ENCODE results near the gene ATG5. TPM values are rescaled to one million over a fixed set of nuclear protein-coding genes. Genes with fewer than 3 reads are reported as not detected.
"Not testable (repeated sequence)": the region's sequence is repeated elsewhere in the genome, so short reads cannot be mapped to it uniquely, and the experiment has no call there.

The ATG5 gene
- total and polyA plus RNA-seq, 9 of the 15 experiments (the other 6 are each of a cell fraction or from before 2014, with no cell fraction given), result 29.0 to 80.0 (median 53.2) TPM

- TF ChIP-seq ZBTB2 (IDR thresholded peaks at IDR 0.05) (no peak), NR0B1 (IDR thresholded peaks at IDR 0.05; ENCODE audit: partially characterized antibody) (no peak)
These were observed 88.3 kb downstream of the ATG5 start (continued) for GRCh38 chr6:106237286-106237685.

GRCh38 chr6:106229876-106230445 is 95.6 kb downstream of the ATG5 start:
- POLR2A ChIA-PET; intact Hi-C loops (cut with micrococcal nuclease); BruUV-seq (replicated peaks): not testable (repeated sequence)

More at GRCh38 chr6:106229876-106230445, 95.6 kb downstream of the ATG5 start:
- H3K4me2 ChIP-seq (ENCODE audit: insufficient read depth, low read length); H3K4me1 ChIP-seq (replicated peaks in 1 of 2; ENCODE audit: control insufficient read depth in 2 of 2, insufficient read depth in 2 of 2, low read length in 2 of 2); H3K27me3 ChIP-seq (ENCODE audit: control insufficient read depth in 2 of 2, insufficient read depth in 2 of 2, low read length in 2 of 2); H3K9me1 ChIP-seq (ENCODE audit: control insufficient read depth, insufficient read depth, low read length); H3K4me3 ChIP-seq; H4K20me1 ChIP-seq (replicated peaks; ENCODE audit: control insufficient read depth, insufficient read depth, low read length); DNase-seq (ENCODE audit: extremely low read depth in 1 of 4, low spot score in 3 of 4); H2AFZ ChIP-seq (ENCODE audit: low read depth, low read length); CTCF ChIA-PET (ENCODE audit: low intra/inter-chr PET ratio); ATAC-seq; in situ Hi-C loops (cut with MboI); H3K27ac ChIP-seq (ENCODE audit: extremely low read depth, low read depth, low read length); H3K9ac ChIP-seq (ENCODE audit: insufficient read depth in 1 of 2, low read depth in 2 of 2, low read length in 2 of 2); H3K9me3 ChIP-seq (replicated peaks; ENCODE audit: control insufficient read depth, insufficient read depth, low read depth, low read length); H3K36me3 ChIP-seq (ENCODE audit: control insufficient read depth, insufficient read depth, low read length); FAIRE-seq; H3K79me2 ChIP-seq (ENCODE audit: control insufficient read depth, insufficient read depth, low read length): not testable (repeated sequence)
- WGBS (ENCODE audit: insufficient coverage, low coverage, missing lambda C conversion rate), result 71% methylated on average over 5 of the region's 5 CpGs
- TF ChIP-seq MEIS2 (IDR thresholded peaks at IDR 0.05; ENCODE audit: partially characterized antibody) (peak; percentile 52), PKNOX1 (IDR thresholded peaks at IDR 0.05) (peak; percentile 32; the same call in 1 of the 2 replicates)

All from K562 (cell line).